Measurements from ENCODE around the gene CEP57L1.

DNA sequence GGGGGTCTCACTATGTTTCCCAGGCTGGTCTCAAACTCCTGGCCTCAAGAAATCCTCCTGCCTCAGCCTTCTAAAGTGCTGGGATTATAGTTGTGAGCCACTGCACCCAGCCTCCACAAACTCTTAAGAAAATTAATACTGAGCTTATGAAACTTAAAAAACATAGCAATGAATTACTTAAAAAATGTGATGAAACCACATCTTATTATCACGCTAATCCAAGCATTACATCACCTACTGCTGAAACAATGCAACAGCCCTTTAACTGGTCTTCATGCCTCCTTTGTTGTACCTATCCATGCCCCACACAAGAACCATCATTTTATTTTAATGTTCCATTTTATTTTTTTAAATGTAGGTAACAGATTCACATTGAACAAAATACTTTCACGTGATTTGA is 25.6 kb upstream of the CEP57L1 start:
- TF ChIP-seq, protein P1, sequence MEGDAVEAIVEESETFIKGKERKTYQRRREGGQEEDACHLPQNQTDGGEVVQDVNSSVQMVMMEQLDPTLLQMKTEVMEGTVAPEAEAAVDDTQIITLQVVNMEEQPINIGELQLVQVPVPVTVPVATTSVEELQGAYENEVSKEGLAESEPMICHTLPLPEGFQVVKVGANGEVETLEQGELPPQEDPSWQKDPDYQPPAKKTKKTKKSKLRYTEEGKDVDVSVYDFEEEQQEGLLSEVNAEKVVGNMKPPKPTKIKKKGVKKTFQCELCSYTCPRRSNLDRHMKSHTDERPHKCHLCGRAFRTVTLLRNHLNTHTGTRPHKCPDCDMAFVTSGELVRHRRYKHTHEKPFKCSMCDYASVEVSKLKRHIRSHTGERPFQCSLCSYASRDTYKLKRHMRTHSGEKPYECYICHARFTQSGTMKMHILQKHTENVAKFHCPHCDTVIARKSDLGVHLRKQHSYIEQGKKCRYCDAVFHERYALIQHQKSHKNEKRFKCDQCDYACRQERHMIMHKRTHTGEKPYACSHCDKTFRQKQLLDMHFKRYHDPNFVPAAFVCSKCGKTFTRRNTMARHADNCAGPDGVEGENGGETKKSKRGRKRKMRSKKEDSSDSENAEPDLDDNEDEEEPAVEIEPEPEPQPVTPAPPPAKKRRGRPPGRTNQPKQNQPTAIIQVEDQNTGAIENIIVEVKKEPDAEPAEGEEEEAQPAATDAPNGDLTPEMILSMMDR (IDR thresholded peaks at IDR 0.05; ENCODE audit: poor library complexity, severe bottlenecking): no peak
- no peak for TF ChIP-seq POLR2AphosphoS5 (IDR thresholded peaks at IDR 0.05)
- TF ChIP-seq, protein P2, sequence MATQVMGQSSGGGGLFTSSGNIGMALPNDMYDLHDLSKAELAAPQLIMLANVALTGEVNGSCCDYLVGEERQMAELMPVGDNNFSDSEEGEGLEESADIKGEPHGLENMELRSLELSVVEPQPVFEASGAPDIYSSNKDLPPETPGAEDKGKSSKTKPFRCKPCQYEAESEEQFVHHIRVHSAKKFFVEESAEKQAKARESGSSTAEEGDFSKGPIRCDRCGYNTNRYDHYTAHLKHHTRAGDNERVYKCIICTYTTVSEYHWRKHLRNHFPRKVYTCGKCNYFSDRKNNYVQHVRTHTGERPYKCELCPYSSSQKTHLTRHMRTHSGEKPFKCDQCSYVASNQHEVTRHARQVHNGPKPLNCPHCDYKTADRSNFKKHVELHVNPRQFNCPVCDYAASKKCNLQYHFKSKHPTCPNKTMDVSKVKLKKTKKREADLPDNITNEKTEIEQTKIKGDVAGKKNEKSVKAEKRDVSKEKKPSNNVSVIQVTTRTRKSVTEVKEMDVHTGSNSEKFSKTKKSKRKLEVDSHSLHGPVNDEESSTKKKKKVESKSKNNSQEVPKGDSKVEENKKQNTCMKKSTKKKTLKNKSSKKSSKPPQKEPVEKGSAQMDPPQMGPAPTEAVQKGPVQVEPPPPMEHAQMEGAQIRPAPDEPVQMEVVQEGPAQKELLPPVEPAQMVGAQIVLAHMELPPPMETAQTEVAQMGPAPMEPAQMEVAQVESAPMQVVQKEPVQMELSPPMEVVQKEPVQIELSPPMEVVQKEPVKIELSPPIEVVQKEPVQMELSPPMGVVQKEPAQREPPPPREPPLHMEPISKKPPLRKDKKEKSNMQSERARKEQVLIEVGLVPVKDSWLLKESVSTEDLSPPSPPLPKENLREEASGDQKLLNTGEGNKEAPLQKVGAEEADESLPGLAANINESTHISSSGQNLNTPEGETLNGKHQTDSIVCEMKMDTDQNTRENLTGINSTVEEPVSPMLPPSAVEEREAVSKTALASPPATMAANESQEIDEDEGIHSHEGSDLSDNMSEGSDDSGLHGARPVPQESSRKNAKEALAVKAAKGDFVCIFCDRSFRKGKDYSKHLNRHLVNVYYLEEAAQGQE (IDR thresholded peaks at IDR 0.05; ENCODE audit: borderline replicate concordance): no peak
- no peak for TF ChIP-seq TAF1 (IDR thresholded peaks at IDR 0.05; ENCODE audit: low read depth)
- TF ChIP-seq EP300 (conservative IDR thresholded peaks at IDR 0.05; ENCODE audit: poor library complexity, severe bottlenecking): no peak
- no peak for TF ChIP-seq EZH2 (IDR thresholded peaks at IDR 0.05; ENCODE audit: borderline replicate concordance, insufficient read depth, low read length, poor library complexity, severe bottlenecking)
